K562 (cell line): ENCODE data around the gene CCDC106. TPM values are rescaled to one million over a fixed set of nuclear protein-coding genes. Genes with fewer than 3 reads are reported as not detected.
A peak's percentile ranks its signal among the peaks of the same experiment; 100 is the strongest.

ENCODE experiments used
- BDP1 ChIP-seq: IDR thresholded peaks from 3 replicates; pipeline ENCODE4 v1.6.1; 2011; ENCODE audit not compliant: insufficient read length, insufficient read depth
- BMI1 ChIP-seq: fragments of 150-350 bp; IDR thresholded peaks from 2 replicates; pipeline ENCODE4 v1.6.1; 2014; ENCODE audit warnings: low read length
- DIDO1 ChIP-seq: fragments of 450-650 bp; IDR thresholded peaks from 2 replicates; pipeline ENCODE4 v1.6.1; 2016; ENCODE audit warnings: low read depth, missing biosample characterization, missing genetic modification characterization
- FOXK1 ChIP-seq: sonication (generic); formaldehyde crosslinking; IDR thresholded peaks from 2 replicates; pipeline ENCODE4 v1.8.0; 2022; ENCODE audit warnings: missing genetic modification reagents, mild to moderate bottlenecking, borderline replicate concordance
- HLTF ChIP-seq: fragments of 450-650 bp; IDR thresholded peaks from 2 replicates; pipeline ENCODE4 v1.6.1; 2016
- HNRNPLL ChIP-seq: fragments of 200-400 bp; formaldehyde crosslinking; IDR thresholded peaks from 2 replicates; pipeline ENCODE4 v1.6.1; 2017; ENCODE audit warnings: low read length, low read depth, mild to moderate bottlenecking; ENCODE audit not compliant: poor library complexity, severe bottlenecking
- KAT7 ChIP-seq: sonication (generic); formaldehyde crosslinking; IDR thresholded peaks from 2 replicates; pipeline ENCODE4 v1.8.0; 2022; ENCODE audit warnings: missing genetic modification reagents, mild to moderate bottlenecking, borderline replicate concordance
- KDM4B ChIP-seq, 2 experiments: fragments of 450-650 bp in 1 of 2; sonication (generic) in 1 of 2; IDR thresholded peaks; 2 replicates each; pipeline ENCODE4 v1.6.1; 2016 to 2017; ENCODE audit warnings: borderline replicate concordance in 2 of 2, antibody characterized with exemption in 1 of 2, low read depth in 1 of 2, mild to moderate bottlenecking in 1 of 2
- MIER1 ChIP-seq: fragments of 450-650 bp; IDR thresholded peaks from 2 replicates; pipeline ENCODE4 v1.6.1; 2016; ENCODE audit warnings: antibody characterized with exemption, mild to moderate bottlenecking, low read depth
- NR2F6 ChIP-seq: fragments of 450-650 bp; formaldehyde crosslinking; IDR thresholded peaks from 2 replicates; pipeline ENCODE4 v1.4.0; 2020; ENCODE audit warnings: mild to moderate bottlenecking
- SMARCA4 ChIP-seq: fragments of 450-650 bp; IDR thresholded peaks from 2 replicates; pipeline ENCODE4 v1.6.1; 2016
- SNRNP70 ChIP-seq: fragments of 200-400 bp; formaldehyde crosslinking; optimal IDR thresholded peaks from 2 replicates; pipeline ENCODE3; 2017; ENCODE audit warnings: low read depth, low read length
- SREBF1 ChIP-seq: fragments of 150-350 bp; IDR thresholded peaks from 2 replicates; pipeline ENCODE4 v1.6.1; 2014; ENCODE audit warnings: antibody characterized with exemption, low read depth, low read length, borderline replicate concordance
- THRAP3 ChIP-seq: fragments of 450-650 bp; IDR thresholded peaks from 2 replicates; pipeline ENCODE4 v1.6.1; 2016; ENCODE audit warnings: mild to moderate bottlenecking, inconsistent platforms, borderline replicate concordance
- ZC3H11A ChIP-seq: IDR thresholded peaks from 2 replicates; pipeline ENCODE4 v1.6.1; 2012; ENCODE audit warnings: low read depth, low read length, improper control_type of control experiment
- ZNF23 ChIP-seq: fragments of 250-450 bp; sonication (Bioruptor Pico); IDR thresholded peaks from 2 replicates; pipeline ENCODE4 v1.4.0; 2020; ENCODE audit warnings: mild to moderate bottlenecking
- ZNF561 ChIP-seq: fragments of 450-650 bp; formaldehyde crosslinking; conservative IDR thresholded peaks from 2 replicates; pipeline ENCODE4 v1.4.0; 2020; ENCODE audit warnings: mild to moderate bottlenecking, moderate library complexity
- ZNF584 ChIP-seq: fragments of 200-800 bp; sonication (Bioruptor generic); IDR thresholded peaks from 2 replicates; pipeline ENCODE4 v1.6.1; 2016; ENCODE audit warnings: low read depth, mild to moderate bottlenecking, missing genetic modification characterization, missing compliant biosample characterization
- polyA plus RNA-seq, 8 experiments: library from polyadenylated mRNA; depleted of rRNA in 4 of 8; stranded (reverse) in 5 of 8; unstranded in 3 of 8; fragments of >200 nt; fragmentation: Nextera tagmentation in 2 of 8; fragmentation: Illumina TruSeq in 1 of 8; extraction: Ambion mirVana in 2 of 8; extraction: Trizol in 1 of 8; gene quantifications; 2 replicates each; pipeline versions ENCODE4 v1.2.1 to v1.2.3, GENCODE V29; 2011 to 2014; ENCODE audit warnings: inconsistent platforms in 1 of 8, missing spikeins in 1 of 8
- total RNA-seq, 7 experiments: library from RNA; depleted of rRNA in 6 of 7; stranded (reverse); fragments of >200 nt in 6 of 7; fragmentation: Illumina TruSeq in 2 of 7; extraction: Trizol in 2 of 7; gene quantifications; 2 replicates each; pipeline versions ENCODE4 v1.2.1 to v1.2.3, GENCODE V29; 2011 to 2021; ENCODE audit warnings: low replicate concordance in 1 of 7
- TF ChIP-seq, protein P1 (sequence below): sonication (generic); formaldehyde crosslinking; IDR thresholded peaks from 2 replicates; pipeline ENCODE4 v1.9.0; 2022; ENCODE audit warnings: mild to moderate bottlenecking, missing genetic modification reagents
- TF ChIP-seq, protein P2 (sequence below), 2 experiments: fragments of 450-650 bp in 1 of 2; sonication (generic) in 1 of 2; formaldehyde crosslinking in 1 of 2; IDR thresholded peaks in 1 of 2; conservative IDR thresholded peaks in 1 of 2; 2 replicates each; pipeline versions ENCODE4 v1.6.1 to v1.8.1; 2016 to 2023; ENCODE audit warnings: mild to moderate bottlenecking in 2 of 2, moderate library complexity in 2 of 2, inconsistent platforms in 1 of 2, missing genetic modification reagents in 1 of 2
- TF ChIP-seq, protein P3 (sequence below): fragments of 250-450 bp; sonication (Bioruptor Pico); IDR thresholded peaks from 2 replicates; pipeline ENCODE4 v1.4.0; 2020; ENCODE audit warnings: mild to moderate bottlenecking, moderate library complexity
- TF ChIP-seq, protein P4 (sequence below): fragments of 450-650 bp; conservative IDR thresholded peaks from 2 replicates; pipeline ENCODE4 v1.6.1; 2016; ENCODE audit warnings: missing genetic modification characterization, low read depth, mild to moderate bottlenecking, control low read depth, missing compliant biosample characterization

The CCDC106 gene
- total and polyA plus RNA-seq, 9 of the 15 experiments (the other 6 are each of a cell fraction or from before 2014, with no cell fraction given): 0.10 to 27.5 (median 15.0) TPM; not detected in 1

DNA sequence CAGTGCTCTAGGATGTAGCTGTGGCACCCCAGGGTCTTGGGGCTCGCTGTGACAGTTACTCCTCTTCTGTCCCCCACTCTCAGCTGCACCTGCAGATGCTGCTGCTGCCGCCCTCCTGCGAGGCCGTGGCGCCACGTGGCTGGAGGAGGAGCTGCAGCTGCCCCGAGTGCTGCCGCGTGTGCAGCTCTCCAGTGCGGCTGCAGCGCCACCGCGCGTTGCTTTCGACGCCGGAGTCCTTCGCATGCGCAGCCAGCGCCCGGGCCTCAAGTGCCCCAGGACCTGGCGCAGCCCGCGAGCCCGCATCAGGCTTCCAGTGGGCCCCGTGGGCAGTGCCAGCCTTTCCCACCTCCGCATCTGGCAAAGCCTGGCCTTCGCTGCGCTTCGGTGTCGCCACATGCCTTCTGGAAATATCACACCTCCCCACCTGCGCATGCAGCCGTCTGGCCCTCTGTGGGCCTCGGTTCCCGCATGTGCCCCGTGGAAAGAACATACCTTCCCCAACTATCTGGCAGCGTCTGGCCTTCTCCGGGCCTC is 7.9 kb upstream of the CCDC106 start (continued):
- TF ChIP-seq, protein P1, sequence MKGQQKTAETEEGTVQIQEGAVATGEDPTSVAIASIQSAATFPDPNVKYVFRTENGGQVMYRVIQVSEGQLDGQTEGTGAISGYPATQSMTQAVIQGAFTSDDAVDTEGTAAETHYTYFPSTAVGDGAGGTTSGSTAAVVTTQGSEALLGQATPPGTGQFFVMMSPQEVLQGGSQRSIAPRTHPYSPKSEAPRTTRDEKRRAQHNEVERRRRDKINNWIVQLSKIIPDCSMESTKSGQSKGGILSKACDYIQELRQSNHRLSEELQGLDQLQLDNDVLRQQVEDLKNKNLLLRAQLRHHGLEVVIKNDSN (CRISPR knock-in tag): peak; percentile 93
- no peak for TF ChIP-seq SNRNP70
- TF ChIP-seq, protein P2, sequence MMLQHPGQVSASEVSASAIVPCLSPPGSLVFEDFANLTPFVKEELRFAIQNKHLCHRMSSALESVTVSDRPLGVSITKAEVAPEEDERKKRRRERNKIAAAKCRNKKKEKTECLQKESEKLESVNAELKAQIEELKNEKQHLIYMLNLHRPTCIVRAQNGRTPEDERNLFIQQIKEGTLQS (IDR thresholded peaks at IDR 0.05): no peak
- TF ChIP-seq, protein P2 (CRISPR knock-in tag; conservative IDR thresholded peaks at IDR 0.05): 0 out of 2 replicates have a peak, but pooled peaks have one; percentile 79
- no peak for TF ChIP-seq HLTF
- peak; percentile 89; the same call in 1 of the 2 replicates for TF ChIP-seq KAT7 (CRISPR knock-in tag)
- TF ChIP-seq, protein P3, sequence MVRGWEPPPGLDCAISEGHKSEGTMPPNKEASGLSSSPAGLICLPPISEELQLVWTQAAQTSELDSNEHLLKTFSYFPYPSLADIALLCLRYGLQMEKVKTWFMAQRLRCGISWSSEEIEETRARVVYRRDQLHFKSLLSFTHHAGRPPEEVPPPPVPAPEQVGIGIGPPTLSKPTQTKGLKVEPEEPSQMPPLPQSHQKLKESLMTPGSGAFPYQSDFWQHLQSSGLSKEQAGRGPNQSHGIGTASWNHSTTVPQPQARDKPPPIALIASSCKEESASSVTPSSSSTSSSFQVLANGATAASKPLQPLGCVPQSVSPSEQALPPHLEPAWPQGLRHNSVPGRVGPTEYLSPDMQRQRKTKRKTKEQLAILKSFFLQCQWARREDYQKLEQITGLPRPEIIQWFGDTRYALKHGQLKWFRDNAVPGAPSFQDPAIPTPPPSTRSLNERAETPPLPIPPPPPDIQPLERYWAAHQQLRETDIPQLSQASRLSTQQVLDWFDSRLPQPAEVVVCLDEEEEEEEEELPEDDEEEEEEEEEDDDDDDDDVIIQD (CRISPR knock-in tag): no peak
- TF ChIP-seq, protein P4, sequence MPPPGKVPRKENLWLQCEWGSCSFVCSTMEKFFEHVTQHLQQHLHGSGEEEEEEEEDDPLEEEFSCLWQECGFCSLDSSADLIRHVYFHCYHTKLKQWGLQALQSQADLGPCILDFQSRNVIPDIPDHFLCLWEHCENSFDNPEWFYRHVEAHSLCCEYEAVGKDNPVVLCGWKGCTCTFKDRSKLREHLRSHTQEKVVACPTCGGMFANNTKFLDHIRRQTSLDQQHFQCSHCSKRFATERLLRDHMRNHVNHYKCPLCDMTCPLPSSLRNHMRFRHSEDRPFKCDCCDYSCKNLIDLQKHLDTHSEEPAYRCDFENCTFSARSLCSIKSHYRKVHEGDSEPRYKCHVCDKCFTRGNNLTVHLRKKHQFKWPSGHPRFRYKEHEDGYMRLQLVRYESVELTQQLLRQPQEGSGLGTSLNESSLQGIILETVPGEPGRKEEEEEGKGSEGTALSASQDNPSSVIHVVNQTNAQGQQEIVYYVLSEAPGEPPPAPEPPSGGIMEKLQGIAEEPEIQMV (tag): no peak
- no peak for TF ChIP-seq ZNF584 (CRISPR knock-in tag)
- no peak for TF ChIP-seq BMI1
- TF ChIP-seq ZNF23 (CRISPR knock-in tag): no peak
- TF ChIP-seq BDP1: no peak
- no peak for TF ChIP-seq SREBF1
- TF ChIP-seq KDM4B (IDR thresholded peaks at IDR 0.05; ENCODE audit: borderline replicate concordance in 2 of 2, low read depth in 1 of 2): no peak; a peak in 1 of 4 replicates
- no peak for TF ChIP-seq ZC3H11A
- TF ChIP-seq THRAP3: no peak
- no peak for TF ChIP-seq SMARCA4
- TF ChIP-seq DIDO1: no peak
- TF ChIP-seq HNRNPLL: peak; percentile 68
- TF ChIP-seq FOXK1 (CRISPR knock-in tag): peak; percentile 99
- TF ChIP-seq MIER1: no peak
- TF ChIP-seq ZNF561 (CRISPR knock-in tag): no peak
- TF ChIP-seq NR2F6 (CRISPR knock-in tag): no peak
